GM23248 (cell line): ENCODE data around the gene FHL5. TPM values are rescaled to one million over a fixed set of nuclear protein-coding genes. Genes with fewer than 3 reads are reported as not detected.

Experiments
- DNase-seq: peaks from one replicate; pipeline ENCODE4 v3.0.0-alpha.2; 2015
- H2AFZ ChIP-seq: fragments of 200-600 bp; sonication (generic); 2 replicates; pipeline ENCODE4 v1.6.1; 2016; ENCODE audit warnings: antibody characterized with exemption
- H3F3A ChIP-seq: fragments of 200-600 bp; sonication (generic); 2 replicates; pipeline ENCODE4 v1.6.1; 2016; ENCODE audit warnings: mild to moderate bottlenecking, antibody characterized with exemption, mixed run types; ENCODE audit not compliant: insufficient read depth
- H3K27ac ChIP-seq: fragments of 200-600 bp; sonication (generic); 2 replicates; pipeline ENCODE4 v1.5.1; 2016; ENCODE audit warnings: mild to moderate bottlenecking
- H3K27me3 ChIP-seq: fragments of 200-600 bp; sonication (generic); replicated peaks from 2 replicates; pipeline ENCODE4 v1.6.1; 2016; ENCODE audit warnings: mild to moderate bottlenecking; ENCODE audit not compliant: insufficient read depth
- H3K36me3 ChIP-seq: fragments of 200-600 bp; sonication (generic); 2 replicates; pipeline ENCODE4 v1.6.1; 2016; ENCODE audit warnings: low read depth, mild to moderate bottlenecking
- H3K4me1 ChIP-seq: fragments of 200-600 bp; sonication (generic); 2 replicates; pipeline ENCODE4 v1.6.1; 2016; ENCODE audit warnings: mild to moderate bottlenecking; ENCODE audit not compliant: insufficient read depth
- H3K4me2 ChIP-seq: fragments of 200-600 bp; sonication (generic); one replicate; pipeline ENCODE4 v1.6.1; 2016; ENCODE audit warnings: mild to moderate bottlenecking; ENCODE audit not compliant: unreplicated experiment
- H3K4me3 ChIP-seq: fragments of 200-600 bp; sonication (generic); 2 replicates; pipeline ENCODE4 v1.5.1; 2016; ENCODE audit warnings: mild to moderate bottlenecking
- H3K79me2 ChIP-seq: fragments of 200-600 bp; sonication (generic); 2 replicates; pipeline ENCODE4 v1.6.1; 2016; ENCODE audit warnings: mild to moderate bottlenecking; ENCODE audit not compliant: insufficient read depth
- H3K9ac ChIP-seq: fragments of 200-600 bp; sonication (generic); 2 replicates; pipeline ENCODE4 v1.6.1; 2016; ENCODE audit warnings: mild to moderate bottlenecking
- H3K9me2 ChIP-seq: fragments of 200-600 bp; sonication (generic); 2 replicates; pipeline ENCODE4 v1.6.1; 2016; ENCODE audit warnings: mixed run types, mild to moderate bottlenecking, moderate library complexity; ENCODE audit not compliant: insufficient read depth
- H3K9me3 ChIP-seq: fragments of 200-600 bp; sonication (generic); one replicate; pipeline ENCODE4 v1.6.1; 2017; ENCODE audit warnings: low read depth
- H4K20me1 ChIP-seq: fragments of 200-600 bp; sonication (generic); 2 replicates; pipeline ENCODE4 v1.6.0; 2016; ENCODE audit not compliant: insufficient read depth
- EZH2 ChIP-seq: fragments of 200-600 bp; sonication (generic); IDR thresholded peaks from 2 replicates; pipeline ENCODE4 v1.6.1; 2018; ENCODE audit warnings: antibody characterized with exemption, mild to moderate bottlenecking; ENCODE audit not compliant: insufficient read depth, poor library complexity, severe bottlenecking
- EZH2phosphoT487 ChIP-seq: fragments of 200-600 bp; sonication (generic); IDR thresholded peaks from 2 replicates; pipeline ENCODE4 v1.6.1; 2018; ENCODE audit warnings: antibody characterized with exemption, moderate library complexity, mild to moderate bottlenecking, low read depth; ENCODE audit not compliant: insufficient read depth
- WGBS, 2 experiments: methylation state at CpG; one replicate each; pipeline ENCODE4 v1.1.6; 2015 to 2017; ENCODE audit warnings: low lambda C conversion rate in 2 of 2, low coverage in 1 of 2; ENCODE audit errors: missing lambda C conversion rate in 2 of 2; 5-methylcytosine and 5-hydroxymethylcytosine counted together
- in situ Hi-C: fragments of 300-500 bp; cut with MboI; formaldehyde crosslinking; loops from 2 replicates; pipeline ENCODE4 v1.15.0; 2020
- polyA plus RNA-seq: library from polyadenylated mRNA; unstranded; fragments of >200 nt; fragmentation: Nextera tagmentation; extraction: Ambion mirVana; gene quantifications from 2 replicates; pipeline ENCODE4 v1.2.1, GENCODE V29; 2016
- total RNA-seq: library from RNA; depleted of rRNA; stranded (reverse); fragments of >200 nt; shearing (Covaris generic); gene quantifications from 2 replicates; pipeline ENCODE4 v1.2.3, GENCODE V29; 2014

The FHL5 gene
- total and polyA plus RNA-seq, 2 experiments from 2014 or later = not detected

GRCh38 chr6:96613291-96613999, 50.5 kb downstream of the FHL5 start:
- Histone ChIP-seq H3K9me3 (no peaks in the 10 kb centered on the region), H2AFZ (no peak overlapping the region), H3K79me2 (no peaks in the 10 kb centered on the region), H3K4me1 (no peaks in the 10 kb centered on the region), H4K20me1 (no peaks in the 10 kb centered on the region), H3K27me3 (no peaks in the 10 kb centered on the region), H3K9me2 (no peaks in the 10 kb centered on the region), H3K4me2 (no peak overlapping the region), H3K4me3 (no peak overlapping the region), H3F3A (no peaks in the 10 kb centered on the region), H3K9ac (no peak overlapping the region), H3K36me3 (no peaks in the 10 kb centered on the region), H3K27ac (no peak overlapping the region)
- no peak for TF ChIP-seq EZH2phosphoT487
- no peak for TF ChIP-seq EZH2
- in situ Hi-C loops = no loop called here
- DNase-seq = no peak
- 67 to 70% methylated on average over 2 of the region's 2 CpGs for WGBS, 2 experiments

- in situ Hi-C loops = loop anchor here (10.0 kb wide), 1 partner anchor 434 kb away; no protein-coding TSS in a partner anchor
Observed at GRCh38 chr6:96620851-96621250, 57.9 kb downstream of the FHL5 start.

GRCh38 chr6:96621983-96622382, 59.1 kb downstream of the FHL5 start:
- no peak for TF ChIP-seq EZH2phosphoT487
- TF ChIP-seq EZH2 = no peak
- no peak overlapping the region for H3K27ac ChIP-seq
- WGBS, 2 experiments = 14 to 28% methylated on average over 2 of the region's 2 CpGs
- H3K9me2 ChIP-seq = no peaks in the 10 kb centered on the region
- no peaks in the 10 kb centered on the region for H3K4me1 ChIP-seq
- H3K4me2 ChIP-seq = no peak overlapping the region
- H3K27me3 ChIP-seq = 0 out of 2 replicates have a peak, but pooled peaks cover 6% of the 10 kb centered on the region
- H3K4me3 ChIP-seq = no peak overlapping the region
- H2AFZ ChIP-seq = no peak overlapping the region
- no peak for DNase-seq
- H3K9me3 ChIP-seq = no peaks in the 10 kb centered on the region
- no peak overlapping the region for H3K9ac ChIP-seq
- no peaks in the 10 kb centered on the region for H3K79me2 ChIP-seq
- in situ Hi-C loops = loop anchor here (10.0 kb wide), 1 partner anchor 433 kb away; no protein-coding TSS in a partner anchor
- H3K36me3 ChIP-seq = no peaks in the 10 kb centered on the region
- H3F3A ChIP-seq = no peaks in the 10 kb centered on the region
- H4K20me1 ChIP-seq = no peaks in the 10 kb centered on the region

More at GRCh38 chr6:96620851-96621250, 57.9 kb downstream of the FHL5 start:
- Histone ChIP-seq H3K4me2 (no peak overlapping the region), H3K27me3 (0 out of 2 replicates have a peak, but pooled peaks cover 6% of the 10 kb centered on the region), H3F3A (no peaks in the 10 kb centered on the region), H4K20me1 (no peaks in the 10 kb centered on the region), H3K4me3 (no peak overlapping the region), H3K9me2 (no peaks in the 10 kb centered on the region), H3K79me2 (no peaks in the 10 kb centered on the region), H3K36me3 (no peaks in the 10 kb centered on the region), H3K4me1 (no peaks in the 10 kb centered on the region), H3K9ac (no peak overlapping the region), H3K9me3 (no peaks in the 10 kb centered on the region), H2AFZ (no peak overlapping the region), H3K27ac (no peak overlapping the region)
- WGBS, 2 experiments = 30 to 33% methylated on average over 6 of the region's 6 CpGs
- DNase-seq = no peak
- TF ChIP-seq EZH2phosphoT487 = no peak
- TF ChIP-seq EZH2 = no peak

GRCh38 chr6:96624957-96625356, 62.0 kb downstream of the FHL5 start:
- Histone ChIP-seq H3K9me2 (no peaks in the 10 kb centered on the region), H3K36me3 (no peaks in the 10 kb centered on the region), H3K9ac (no peak overlapping the region), H2AFZ (no peak overlapping the region), H3K4me2 (no peak overlapping the region), H3F3A (no peaks in the 10 kb centered on the region), H3K27me3 (0 out of 2 replicates have a peak, but pooled peaks cover 6% of the 10 kb centered on the region), H3K4me3 (no peak overlapping the region), H3K4me1 (no peaks in the 10 kb centered on the region), H3K27ac (no peak overlapping the region), H3K79me2 (no peaks in the 10 kb centered on the region), H4K20me1 (no peaks in the 10 kb centered on the region), H3K9me3 (no peaks in the 10 kb centered on the region)
- in situ Hi-C loops = loop anchor here (10.0 kb wide), 1 partner anchor 430 kb away; no protein-coding TSS in a partner anchor
- DNase-seq = no peak
- 22 to 42% methylated on average over 3 of the region's 3 CpGs for WGBS, 2 experiments
- TF ChIP-seq EZH2phosphoT487 (no peak), EZH2 (no peak)
